SK-MEL-5 (cell line): ENCODE data around the gene CSNK2A3. TPM values are rescaled to one million over a fixed set of nuclear protein-coding genes. Genes with fewer than 3 reads are reported as not detected.

Experiments used
- DNase-seq: peaks from one replicate; pipeline ENCODE4 v3.0.0-alpha.2; 2016; ENCODE audit warnings: low read depth, low spot score
- in situ Hi-C: cut with HindIII; loops from 2 replicates; pipeline ENCODE4 v1.10.0; 2016; ENCODE audit warnings: low sequenced_read_pairs, high pct_unique_total_duplicates, low pct_unique_long_range_greater_than_20kb
- total RNA-seq: library from RNA; depleted of rRNA; stranded (reverse); fragments of >200 nt; shearing (Covaris generic); gene quantifications from 2 replicates; pipeline ENCODE4 v1.2.3, GENCODE V29; 2014

The CSNK2A3 gene
- total RNA-seq, 1 experiment from 2014 or later, result 1.8 TPM

DNA sequence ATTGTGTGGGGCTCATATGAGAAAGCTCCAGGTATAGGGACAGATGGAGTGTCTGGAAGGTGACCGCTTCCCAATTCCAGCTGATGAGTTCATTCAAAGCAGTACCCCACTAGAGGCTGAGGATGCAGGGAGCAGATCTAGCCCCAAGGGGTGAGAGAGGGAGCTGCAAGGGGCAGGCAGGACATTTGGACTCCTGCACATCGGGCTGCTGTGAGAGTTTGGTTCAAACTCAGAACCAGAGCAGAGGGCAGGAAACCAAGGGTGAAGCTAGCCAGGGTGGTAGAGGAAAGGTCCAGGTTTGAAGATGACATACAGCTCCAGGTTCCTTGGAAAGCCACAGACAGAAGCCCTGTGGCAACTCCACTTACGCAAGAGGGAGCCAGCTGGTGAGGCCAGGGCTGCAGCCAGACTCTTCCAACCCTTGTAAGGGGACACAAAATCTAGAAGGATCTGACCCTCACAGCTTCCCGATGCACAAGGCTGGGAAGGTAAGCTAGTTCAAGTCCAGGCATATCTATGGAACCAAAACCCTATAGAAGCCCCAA lies 1.9 kb downstream of the CSNK2A3 start:
- in situ Hi-C loops, result no loop called here
- DNase-seq, result no peak

DNA sequence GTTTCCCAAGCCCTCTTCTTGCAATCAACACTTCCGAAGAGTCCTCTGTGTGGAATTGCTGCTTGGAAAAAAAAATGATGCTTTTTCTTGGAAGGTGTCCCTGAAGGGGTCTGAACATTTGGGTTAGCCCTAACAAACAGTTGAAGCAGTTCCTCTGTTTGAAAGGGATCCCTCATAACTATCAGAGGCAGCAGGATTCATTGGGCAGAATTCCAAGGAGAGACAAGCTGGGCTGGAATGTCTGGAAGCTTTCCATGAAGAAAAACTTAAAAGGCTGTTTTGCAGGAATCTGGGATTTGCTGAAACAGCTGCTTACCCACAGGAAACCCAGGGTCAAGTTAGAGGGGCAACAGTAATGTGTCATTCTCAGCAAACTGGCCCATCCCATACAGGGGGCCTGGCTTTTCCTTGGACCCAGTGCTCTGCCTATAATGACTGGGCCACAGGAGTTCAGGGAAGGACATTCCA lies 3.1 kb downstream of the CSNK2A3 start:
- in situ Hi-C loops, result no loop called here
- DNase-seq, result no peak

DNA sequence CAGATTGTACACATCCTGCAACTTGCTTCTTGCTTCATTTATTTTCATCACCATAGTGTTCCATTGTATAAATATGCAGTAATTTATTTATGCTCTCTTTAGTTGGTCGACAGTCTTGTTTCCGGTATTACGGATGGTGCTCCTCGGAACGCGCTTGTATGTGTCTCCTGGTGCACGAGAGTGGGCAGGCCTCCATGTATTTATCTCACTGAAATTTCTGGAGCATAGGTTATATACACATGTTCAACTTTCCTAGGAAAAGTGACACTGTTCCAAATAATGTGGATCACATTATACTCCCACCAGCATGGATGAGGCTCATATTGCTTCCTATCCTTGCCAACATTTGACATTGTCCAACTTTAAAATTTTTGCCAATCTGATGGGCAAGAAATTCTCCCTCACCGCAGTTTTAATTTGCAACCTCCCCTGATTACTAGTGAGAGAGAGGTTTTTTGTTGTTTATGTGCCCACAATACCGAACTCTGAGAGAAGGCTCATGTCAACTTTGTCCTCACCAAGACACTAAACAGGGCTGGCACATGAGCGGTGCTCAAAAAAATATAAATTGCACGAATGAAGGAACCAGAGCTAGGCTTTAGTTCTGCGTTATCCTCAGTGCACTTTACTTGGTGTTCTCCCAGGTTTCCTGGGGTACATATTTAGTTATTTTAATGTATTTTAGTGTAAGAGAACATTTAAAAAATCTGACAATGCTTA lies 3.8 kb downstream of the CSNK2A3 start:
- DNase-seq, result no peak
- in situ Hi-C loops, result no loop called here

DNA sequence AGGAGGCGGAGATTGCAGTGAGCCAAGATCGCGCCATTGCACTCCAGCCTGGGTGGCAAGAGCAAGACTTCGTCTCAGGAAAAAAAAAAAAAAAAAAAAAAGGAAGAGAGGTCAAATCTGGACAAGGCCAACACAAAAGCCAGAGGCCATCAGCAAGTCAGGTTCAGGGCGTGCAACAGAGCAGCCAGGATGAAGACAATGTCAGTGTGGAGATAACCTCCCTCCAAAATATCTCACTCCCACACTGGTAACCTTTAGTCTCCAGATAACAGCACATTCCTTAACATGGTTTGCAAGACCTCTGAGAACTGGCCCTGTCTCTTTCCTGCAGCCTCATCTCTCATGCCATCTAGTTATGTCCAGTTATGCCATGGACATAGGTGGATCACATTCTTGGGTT lies 4.7 kb downstream of the CSNK2A3 start:
- DNase-seq, result no peak
- in situ Hi-C loops, result no loop called here

- DNase-seq, result no peak
Observed at GRCh38 chr11:11347592-11347991, 5.5 kb downstream of the CSNK2A3 start.

GRCh38 chr11:11346303-11346702 lies 6.7 kb downstream of the CSNK2A3 start:
- peak; percentile 49 for DNase-seq
- in situ Hi-C loops, result no loop called here

More at GRCh38 chr11:11347592-11347991, 5.5 kb downstream of the CSNK2A3 start:
- in situ Hi-C loops, result no loop called here

DNA sequence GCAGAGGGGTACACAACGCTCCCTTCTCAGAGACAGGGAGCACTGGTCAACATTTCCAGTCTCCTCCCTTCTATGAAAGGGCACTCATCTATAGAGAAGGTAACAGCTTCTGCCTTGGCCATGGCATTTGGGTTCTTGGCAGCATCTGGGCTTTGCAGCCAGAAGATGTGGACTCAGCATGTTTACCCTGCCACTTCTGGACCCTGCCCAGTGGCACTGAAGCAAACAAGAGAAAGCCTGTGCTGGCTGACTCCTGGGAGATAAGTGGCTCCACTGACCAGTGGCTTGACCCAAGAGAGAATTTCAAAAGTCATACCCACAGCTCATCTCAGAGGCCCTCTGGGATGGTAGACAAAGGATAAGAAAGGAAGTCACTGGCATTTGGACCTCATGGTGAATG lies 8.0 kb downstream of the CSNK2A3 start:
- in situ Hi-C loops, result no loop called here
- no peak for DNase-seq

DNA sequence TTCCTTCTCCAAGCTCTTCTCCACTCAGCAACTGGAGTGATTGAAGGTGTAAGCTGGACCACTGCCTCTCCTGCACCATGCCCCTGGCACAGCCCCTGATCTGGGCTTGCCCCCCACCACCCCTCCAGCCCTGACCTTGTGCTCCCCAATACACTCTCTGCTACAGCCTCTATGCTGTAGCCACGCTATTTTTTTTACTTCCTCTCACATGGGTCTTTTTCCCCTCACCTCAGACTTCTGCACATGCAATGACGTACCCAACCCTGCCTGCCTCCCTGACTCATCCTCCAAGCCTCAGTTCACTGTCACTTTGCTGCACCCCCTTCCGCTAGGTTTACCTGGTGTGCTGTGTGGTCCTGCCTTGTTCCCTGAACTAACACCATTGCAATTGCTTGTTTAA lies 9.0 kb downstream of the CSNK2A3 start:
- DNase-seq, result no peak

DNA sequence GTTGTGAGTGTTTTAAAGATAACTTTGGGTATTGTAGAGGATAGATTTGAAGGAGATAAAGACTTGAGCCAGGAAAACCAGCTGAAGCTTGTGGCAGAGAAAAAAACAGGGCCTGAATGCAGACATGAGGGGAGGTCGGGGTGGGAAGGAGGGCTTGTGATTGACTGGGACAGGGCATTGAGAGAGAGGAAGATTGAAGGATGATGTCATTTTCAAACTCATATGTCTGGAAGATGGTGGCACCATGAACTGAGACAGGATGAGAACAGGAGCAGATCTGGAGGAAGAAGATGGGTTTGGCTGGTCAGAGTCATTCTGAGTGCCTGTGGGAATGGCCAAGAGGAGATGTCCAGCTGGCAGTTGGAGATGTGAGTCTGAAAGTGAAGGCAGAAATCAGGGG lies 14.7 kb downstream of the CSNK2A3 start:
- DNase-seq, result no peak
- in situ Hi-C loops, result no loop called here

More for the DNA sequence above, 9.0 kb downstream of the CSNK2A3 start:
- in situ Hi-C loops, result no loop called here

DNA sequence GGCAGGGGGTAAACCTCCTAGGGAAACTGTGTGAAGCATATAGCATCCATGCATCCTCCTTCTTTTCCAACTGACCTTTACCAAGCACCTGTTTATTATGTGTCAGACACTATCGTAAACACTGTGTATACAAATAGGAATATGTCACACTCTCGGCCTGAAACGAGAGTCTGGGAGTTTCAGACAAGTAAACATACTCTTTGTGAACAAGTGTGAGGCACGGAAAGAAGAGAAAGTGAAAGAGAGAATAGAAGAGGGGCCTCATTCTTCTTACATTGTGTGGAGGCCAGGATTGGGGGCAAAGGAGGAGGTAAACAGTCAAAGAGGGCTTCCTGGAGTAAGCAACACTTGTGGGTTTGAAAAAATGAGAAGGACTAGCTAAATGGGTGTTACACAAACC lies 16.4 kb downstream of the CSNK2A3 start:
- no peak for DNase-seq
- in situ Hi-C loops, result no loop called here

DNA sequence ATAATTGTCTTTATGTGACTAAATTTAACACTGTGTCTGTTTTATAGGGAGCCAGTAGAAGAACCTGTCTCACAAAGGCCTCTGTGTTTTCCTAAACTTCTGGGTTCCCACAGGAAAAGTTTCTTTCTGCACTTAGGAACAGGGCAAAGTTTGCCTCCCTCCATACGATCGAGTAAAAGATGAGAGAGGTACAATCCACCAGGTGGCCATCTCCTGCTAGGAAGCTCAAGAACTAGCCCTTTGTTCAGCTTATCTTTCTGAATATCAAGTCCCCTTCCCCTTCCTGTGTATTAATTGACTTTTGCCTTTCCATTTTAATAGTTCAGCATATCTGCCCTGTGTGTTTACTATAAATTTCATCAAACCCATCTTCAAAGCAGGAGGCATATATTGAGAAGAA lies 18.0 kb downstream of the CSNK2A3 start:
- in situ Hi-C loops, result no loop called here
- no peak for DNase-seq

GRCh38 chr11:11334607-11335006 lies 18.4 kb downstream of the CSNK2A3 start:
- no peak for DNase-seq
- in situ Hi-C loops, result no loop called here

- no peak for DNase-seq
- in situ Hi-C loops, result no loop called here
Observed at GRCh38 chr11:11332141-11332710, 20.8 kb downstream of the CSNK2A3 start.

- in situ Hi-C loops, result no loop called here
Observed at GRCh38 chr11:11329062-11329806, 23.8 kb downstream of the CSNK2A3 start.

DNA sequence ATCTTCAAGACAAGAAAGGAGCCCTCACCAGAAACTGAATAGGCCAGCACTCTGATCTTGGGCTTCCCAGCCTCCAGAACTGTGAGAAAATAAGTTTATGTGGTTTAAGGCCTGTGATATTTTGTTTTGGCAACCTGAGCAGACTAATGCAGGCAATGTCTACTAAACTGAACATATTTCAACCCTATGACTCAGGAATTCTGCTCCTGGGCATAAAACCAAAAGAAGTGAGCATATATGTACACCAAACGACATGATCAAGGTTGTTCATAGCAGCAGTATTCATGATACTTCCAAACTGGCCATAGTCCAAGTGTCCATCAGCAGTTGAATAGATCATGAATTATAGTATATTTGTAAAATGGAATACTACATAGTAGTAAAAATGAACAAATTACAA lies 29.0 kb downstream of the CSNK2A3 start:
- in situ Hi-C loops, result no loop called here

More at GRCh38 chr11:11329062-11329806, 23.8 kb downstream of the CSNK2A3 start:
- DNase-seq, result no peak

DNA sequence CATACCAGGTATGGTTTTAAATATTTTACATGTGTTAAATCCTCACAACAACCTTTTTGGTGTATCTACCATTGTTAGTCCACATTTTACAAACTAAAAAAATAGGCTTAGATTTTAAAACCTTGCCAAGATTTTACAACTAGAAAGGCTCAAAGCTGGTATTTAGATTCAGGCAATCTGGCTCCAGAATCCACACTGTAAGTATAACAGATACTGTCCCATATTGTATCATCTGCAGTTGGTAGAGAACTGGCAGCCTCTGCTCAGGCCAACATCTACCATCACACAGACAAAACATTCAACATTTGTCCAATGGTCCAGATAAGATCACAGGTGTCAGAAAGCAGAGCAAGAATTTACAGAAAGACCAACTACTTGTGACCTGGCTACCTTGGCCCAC lies 30.9 kb downstream of the CSNK2A3 start:
- in situ Hi-C loops, result no loop called here
- no peak for DNase-seq

More for the DNA sequence above, 29.0 kb downstream of the CSNK2A3 start:
- no peak for DNase-seq

DNA sequence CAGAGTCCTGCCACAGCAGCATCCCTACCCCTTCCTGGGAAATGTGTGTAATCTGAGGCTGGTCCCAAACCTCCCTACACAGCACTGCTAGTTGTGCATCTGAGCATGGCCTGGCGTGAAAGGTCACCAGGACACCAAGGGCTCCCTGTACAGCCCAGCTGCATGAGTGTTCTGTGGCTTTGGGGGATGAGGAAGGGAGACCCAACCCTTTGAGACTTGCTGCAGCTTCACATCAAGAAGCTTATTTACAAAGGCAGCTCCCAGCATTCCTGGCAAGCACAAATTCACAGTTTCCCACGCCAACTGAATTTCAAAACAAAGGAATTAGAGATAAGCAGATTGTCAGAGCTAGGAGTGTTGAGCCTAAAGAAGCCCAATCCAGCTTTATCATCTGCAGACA lies 32.2 kb downstream of the CSNK2A3 start:
- DNase-seq, result no peak
- in situ Hi-C loops, result no loop called here

GRCh38 chr11:11318961-11319360 lies 34.1 kb downstream of the CSNK2A3 start:
- in situ Hi-C loops, result no loop called here
- DNase-seq, result no peak
